Sigmoid colon (tissue), 7 donors: ENCODE measurements around the gene TAF6. TPM values are rescaled to one million over a fixed set of nuclear protein-coding genes. Genes with fewer than 3 reads are reported as not detected.

Experiments used
- DNase-seq: peaks from one replicate; pipeline ENCODE4 v3.0.0-alpha.2; 2019
- H3K27ac ChIP-seq, 4 donors: fragments of 200-600 bp; sonication (generic); one replicate each; pipeline ENCODE4 v1.5.1; 2016 to 2019; ENCODE audit warnings: mild to moderate bottlenecking in 1 of 4
- H3K27me3 ChIP-seq, 3 donors: fragments of 200-600 bp; sonication (generic); one replicate each; pipeline ENCODE4 v1.5.1; 2019; ENCODE audit warnings: mild to moderate bottlenecking in 1 of 3
- H3K36me3 ChIP-seq, 4 donors: fragments of 200-600 bp; sonication (generic); one replicate each; pipeline ENCODE4 v1.5.1; 2016 to 2019
- H3K4me1 ChIP-seq, 4 donors: fragments of 200-600 bp; sonication (generic); one replicate each; pipeline ENCODE4 v1.5.1; 2017 to 2019
- H3K4me3 ChIP-seq, 4 donors: fragments of 200-600 bp; sonication (generic); one replicate each; pipeline ENCODE4 v1.5.1; 2017 to 2019; ENCODE audit warnings: mild to moderate bottlenecking in 2 of 4, moderate library complexity in 1 of 4
- H3K9me3 ChIP-seq, 4 donors: fragments of 200-600 bp in 3 of 4; sonication (generic) in 3 of 4; one replicate each; pipeline versions ENCODE4 v1.5.1 to v1.6.1; 2013 to 2019
- CTCF ChIP-seq, 4 experiments: fragments of 450-650 bp in 3 of 4; fragments of 200-600 bp in 1 of 4; IDR thresholded peaks; one replicate each; pipeline ENCODE4 v1.5.1; 2016 to 2019; ENCODE audit warnings: antibody characterized with exemption in 4 of 4, mild to moderate bottlenecking in 3 of 4, moderate library complexity in 2 of 4
- EP300 ChIP-seq, 4 donors: sonication (generic); formaldehyde crosslinking; IDR thresholded peaks; one replicate each; pipeline ENCODE4 v1.6.1; 2017; ENCODE audit warnings: antibody characterized with exemption in 4 of 4
- POLR2A ChIP-seq, 2 donors: fragments of 450-650 bp; IDR thresholded peaks; one replicate each; pipeline ENCODE4 v1.6.1; 2016; ENCODE audit warnings: antibody characterized with exemption in 2 of 2, mild to moderate bottlenecking in 2 of 2, moderate library complexity in 2 of 2
- POLR2AphosphoS5 ChIP-seq, 4 donors: sonication (generic); formaldehyde crosslinking; IDR thresholded peaks; one replicate each; pipeline ENCODE4 v1.6.1; 2017; ENCODE audit warnings: antibody characterized with exemption in 4 of 4
- WGBS, 2 donors: extraction: QIAGEN DNeasy Blood & Tissue Kit; methylation state at CpG; one replicate each; pipeline ENCODE4 v1.1.7; 2013; 5-methylcytosine and 5-hydroxymethylcytosine counted together
- intact Hi-C: fragments of 100-400 bp; cut with DNase I; formaldehyde crosslinking; loops from one replicate; pipeline ENCODE4 v1.15.1; 2023
- polyA plus RNA-seq, 3 donors: library from polyadenylated mRNA; stranded (reverse); fragments of 200-250 nt; gene quantifications; one replicate each; pipeline ENCODE4 v1.2.3, GENCODE V29; 2013
- total RNA-seq, 4 donors: library from RNA; depleted of rRNA; stranded (reverse); fragments of >200 nt; gene quantifications; one replicate each; pipeline ENCODE4 v1.1.0, GENCODE V29; 2016
- donor health status: healthy with polysubstance abuse.
- donor health status: Bipolar disorder and iron deficiency.
- donor health status: healthy.

The TAF6 gene
- total and polyA plus RNA-seq, 7 donors, result 18.0 to 87.8 (median 56.6) TPM

GRCh38 chr7:100099452-100099851 lies 19.7 kb downstream of the TAF6 start:
- 30 to 56% methylated on average over 12 of the region's 12 CpGs for WGBS, 2 donors
- Histone ChIP-seq H3K27me3 (no peaks in the 10 kb centered on the region), H3K27ac (peak overlapping the region; percentile 95 to 99 (median 97)), H3K4me1 (peaks cover 0 to 41% (median 25%) of the 10 kb centered on the region in 4 donors), H3K36me3 (peaks cover 42 to 71% (median 47%) of the 10 kb centered on the region in 4 donors), H3K9me3 (no peaks in the 10 kb centered on the region), H3K4me3 (peak overlapping the region; percentile 66 to 89 (median 82))
- DNase-seq, result no peak
- intact Hi-C loops, result no loop called here
- TF ChIP-seq CTCF (IDR thresholded peaks at IDR 0.05), result no peak
- no peak for TF ChIP-seq POLR2A (IDR thresholded peaks at IDR 0.05)
- TF ChIP-seq EP300 (IDR thresholded peaks at IDR 0.05), result no peak
- no peak for TF ChIP-seq POLR2AphosphoS5 (IDR thresholded peaks at IDR 0.05)

- no peak overlapping the region for H3K27ac ChIP-seq
- intact Hi-C loops, result no loop called here
- no peaks in the 10 kb centered on the region for H3K9me3 ChIP-seq
- H3K27me3 ChIP-seq, result no peaks in the 10 kb centered on the region
- H3K36me3 ChIP-seq, result peaks cover 46 to 71% (median 52%) of the 10 kb centered on the region in 4 donors
- TF ChIP-seq CTCF (IDR thresholded peaks at IDR 0.05) (no peak), POLR2A (IDR thresholded peaks at IDR 0.05) (no peak), POLR2AphosphoS5 (IDR thresholded peaks at IDR 0.05) (no peak), EP300 (IDR thresholded peaks at IDR 0.05) (no peak)
- peaks cover 0 to 42% (median 28%) of the 10 kb centered on the region in 4 donors for H3K4me1 ChIP-seq
- 79 to 89% methylated on average over 10 of the region's 10 CpGs for WGBS, 2 donors
- DNase-seq, result no peak
- H3K4me3 ChIP-seq, result no peak overlapping the region
Observed at GRCh38 chr7:100098913-100099312, 20.2 kb downstream of the TAF6 start.

- Histone ChIP-seq H3K36me3 (peaks cover 72 to 90% (median 80%) of the 10 kb centered on the region in 4 donors), H3K4me3 (no peak overlapping the region), H3K27ac (no peak overlapping the region), H3K9me3 (no peaks in the 10 kb centered on the region), H3K4me1 (peaks cover 0 to 33% (median 27%) of the 10 kb centered on the region in 4 donors), H3K27me3 (no peaks in the 10 kb centered on the region)
- no peak for DNase-seq
- TF ChIP-seq CTCF (IDR thresholded peaks at IDR 0.05) (no peak), EP300 (IDR thresholded peaks at IDR 0.05) (no peak), POLR2AphosphoS5 (IDR thresholded peaks at IDR 0.05) (no peak), POLR2A (IDR thresholded peaks at IDR 0.05) (no peak)
- 89 to 95% methylated on average over 17 of the region's 17 CpGs for WGBS, 2 donors
- intact Hi-C loops, result no loop called here
Observed at GRCh38 chr7:100095704-100096103, 23.5 kb downstream of the TAF6 start.

GRCh38 chr7:100095289-100095688 lies 23.9 kb downstream of the TAF6 start:
- 82% methylated on average over 9 of the region's 9 CpGs for WGBS, 2 donors
- no peak for TF ChIP-seq EP300 (IDR thresholded peaks at IDR 0.05)
- no peak for TF ChIP-seq POLR2A (IDR thresholded peaks at IDR 0.05)
- no peak for TF ChIP-seq CTCF (IDR thresholded peaks at IDR 0.05)
- no peak for TF ChIP-seq POLR2AphosphoS5 (IDR thresholded peaks at IDR 0.05)
- H3K4me1 ChIP-seq, result peaks cover 0 to 32% (median 28%) of the 10 kb centered on the region in 4 donors
- peaks cover 73 to 94% (median 84%) of the 10 kb centered on the region in 4 donors for H3K36me3 ChIP-seq
- H3K27me3 ChIP-seq, result no peaks in the 10 kb centered on the region
- H3K27ac ChIP-seq, result no peak overlapping the region
- H3K9me3 ChIP-seq, result no peaks in the 10 kb centered on the region
- no peak for DNase-seq
- H3K4me3 ChIP-seq, result no peak overlapping the region
- intact Hi-C loops, result no loop called here
